HG02973 (cell line): ENCODE results near the gene NAALADL1.
A peak's percentile ranks its signal among the peaks of the same experiment; 100 is the strongest.
"Not testable (repeated sequence)": the region's sequence is repeated elsewhere in the genome, so short reads cannot be mapped to it uniquely, and the experiment has no call there.

Experiments used
- ATAC-seq: cut with Tn5 transposase; IDR thresholded peaks from one replicate; pipeline ENCODE4 v1.9.1; 2021; ENCODE audit warnings: moderate library complexity; ENCODE audit not compliant: unreplicated experiment

Gene NAALADL1

DNA sequence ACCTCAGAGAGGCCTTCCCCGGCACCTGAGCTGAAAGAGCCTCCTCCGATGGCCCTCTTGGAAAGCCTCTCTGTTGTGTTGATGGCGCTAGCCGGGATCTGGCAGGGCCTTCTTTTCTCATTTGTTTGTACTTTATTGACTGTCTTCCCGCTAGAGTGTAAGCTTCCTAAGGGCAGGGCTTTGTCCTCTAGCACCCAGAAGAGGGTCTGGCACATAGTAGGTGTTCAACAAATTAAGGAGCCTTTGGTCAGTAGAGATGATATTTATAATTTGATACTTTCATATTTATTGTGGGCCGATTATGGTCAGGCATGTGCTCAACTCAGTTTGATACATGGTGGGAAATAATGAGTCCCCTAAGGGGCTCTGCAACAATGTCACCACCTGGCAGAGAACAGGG, 40.4 kb downstream of the NAALADL1 start:
- no peak for ATAC-seq

DNA sequence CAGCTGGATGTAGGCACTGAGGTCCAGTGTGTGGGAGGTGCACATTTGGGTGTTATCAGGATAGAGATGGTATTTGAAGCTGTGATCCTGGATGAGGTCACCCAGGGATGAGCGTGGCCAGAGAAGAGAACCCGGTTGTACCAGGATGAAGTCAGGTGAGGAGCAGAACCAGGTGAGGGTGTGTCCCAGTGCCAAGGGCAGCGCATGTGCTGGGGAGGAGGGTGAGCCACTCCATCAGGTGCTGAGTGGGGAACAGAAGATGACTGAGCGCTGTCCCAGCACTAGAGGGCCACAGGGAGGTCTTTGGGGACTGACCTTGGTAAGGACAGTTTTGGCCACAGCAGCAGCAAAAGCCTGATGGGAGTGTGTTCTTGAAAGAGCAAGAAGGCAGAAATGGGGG, 41.6 kb downstream of the NAALADL1 start:
- ATAC-seq, result no peak

DNA sequence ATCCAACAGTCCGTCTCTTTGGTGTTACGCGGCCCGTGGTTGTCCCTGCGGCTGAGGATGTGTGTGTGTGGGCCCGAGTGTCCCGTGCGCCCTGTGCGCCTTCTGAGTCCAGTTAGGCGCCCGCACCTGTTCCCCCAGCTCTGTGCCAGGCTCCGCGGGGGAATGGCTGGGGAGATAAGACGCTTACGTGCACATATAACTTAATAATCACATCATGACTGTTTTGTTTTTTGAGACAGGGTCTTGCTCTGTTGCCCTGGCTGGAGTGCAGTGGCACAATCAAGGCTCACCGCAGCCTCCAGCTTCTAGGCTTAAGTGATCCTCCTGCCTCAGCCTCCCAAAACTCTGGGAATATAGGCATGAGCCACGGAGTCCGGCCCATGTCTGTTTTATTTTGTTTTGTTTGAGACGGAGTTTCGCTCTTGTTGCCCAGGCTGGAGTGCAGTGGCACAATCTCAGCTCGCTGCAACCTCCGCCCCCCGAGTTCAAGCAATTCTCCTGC, 43.6 kb downstream of the NAALADL1 start:
- no peak for ATAC-seq

DNA sequence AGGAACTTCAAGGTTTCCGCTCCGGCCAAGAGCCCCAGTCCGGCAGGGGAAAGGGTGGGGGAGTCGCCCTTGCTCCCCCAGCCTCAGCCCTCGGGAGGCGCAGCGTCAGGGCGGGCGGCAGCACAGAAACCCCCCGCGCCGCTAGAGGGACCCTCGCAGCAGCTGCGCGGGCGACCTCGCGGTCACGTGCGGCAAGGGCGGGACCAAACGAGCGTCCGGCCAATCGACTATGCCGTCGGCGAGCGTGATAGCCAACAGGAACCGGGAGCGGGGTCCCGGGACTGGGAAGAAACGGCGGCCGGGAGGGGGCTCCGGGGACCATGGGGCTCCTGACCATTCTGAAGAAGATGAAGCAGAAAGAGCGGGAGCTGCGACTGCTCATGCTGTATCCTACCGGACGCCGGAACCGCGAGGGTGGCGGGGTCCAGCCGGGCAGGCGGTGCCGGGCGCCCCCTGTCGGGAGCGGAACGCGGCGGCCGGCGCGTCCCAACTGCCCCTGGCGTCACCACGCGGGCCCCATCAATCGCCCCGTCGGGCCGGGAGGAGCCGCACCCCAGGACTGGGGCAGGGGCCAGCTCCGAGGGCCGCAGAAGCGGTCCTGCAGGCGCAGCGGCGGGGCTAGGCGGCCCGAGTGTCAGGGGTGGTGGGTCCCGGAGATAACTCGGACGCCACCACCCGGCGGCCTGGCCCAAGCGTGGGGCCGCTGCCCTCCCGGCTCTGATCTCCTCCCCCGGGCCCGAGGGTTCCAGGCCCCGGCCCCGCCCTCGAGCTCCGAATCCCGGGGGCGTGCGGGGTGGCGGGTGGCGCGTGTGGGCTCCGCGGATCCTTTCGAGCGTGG, 44.2 kb downstream of the NAALADL1 start, which contains the start of gene ARL2:
TSS of gene ARL2 (plus strand) at position 273 of the 838 bp plus-strand sequence. CDS start at position 321, 48 bp downstream.
- peak; percentile 60 for ATAC-seq

DNA sequence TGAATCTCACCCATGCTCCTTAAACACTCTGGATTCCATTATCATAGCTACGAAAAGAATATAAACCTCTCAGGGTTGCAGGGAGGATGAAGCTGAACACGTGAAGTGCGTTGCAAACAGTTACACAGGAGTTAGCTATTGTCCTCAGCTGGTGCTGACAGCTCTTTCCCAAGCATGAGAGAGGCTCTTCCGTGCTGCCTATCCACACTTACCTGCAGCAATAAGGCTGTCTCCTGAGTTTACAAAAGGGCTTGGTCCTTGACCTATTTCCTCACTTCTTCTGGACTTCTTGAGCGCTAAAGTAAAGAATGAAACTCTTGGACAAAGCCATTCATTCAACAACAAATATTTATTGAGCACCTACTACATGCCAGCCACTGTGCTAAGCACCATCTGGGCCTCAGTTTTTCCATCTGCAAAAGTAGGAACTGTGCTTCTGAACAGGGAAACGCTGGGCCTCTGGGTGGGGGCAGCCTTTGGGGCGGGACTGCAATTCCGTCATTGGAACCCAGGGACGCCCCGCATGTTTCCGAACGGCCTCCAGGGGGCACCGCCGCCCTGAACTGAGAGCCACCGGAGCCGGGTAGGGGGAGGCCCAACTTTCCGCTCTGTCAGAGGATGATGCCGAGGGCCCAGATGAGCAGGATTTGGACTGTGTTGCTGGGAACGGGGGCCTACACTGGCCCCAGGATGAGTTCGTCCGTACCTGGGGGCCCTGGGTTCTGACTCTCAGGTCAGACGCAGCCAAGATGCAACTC, 45.0 kb downstream of the NAALADL1 start:
- peak; percentile 70 for ATAC-seq

DNA sequence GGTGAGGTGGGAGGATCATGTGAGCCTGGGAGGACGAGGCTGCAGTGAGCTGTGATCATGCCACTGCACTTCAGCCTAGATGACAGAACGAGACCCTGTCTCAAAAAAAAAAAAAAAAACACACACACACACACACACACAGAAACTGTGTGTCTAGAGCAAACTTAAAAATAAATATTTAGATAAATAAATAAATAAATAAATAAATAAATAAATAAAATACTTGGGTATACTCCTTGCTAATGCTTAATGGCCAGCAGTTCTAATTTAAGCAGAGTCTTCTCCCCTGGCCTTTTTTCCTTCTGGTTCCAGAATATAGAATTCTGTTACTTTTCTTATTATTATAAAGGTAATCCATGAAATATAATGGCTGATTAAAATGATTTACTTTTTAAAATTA, 49.5 kb downstream of the NAALADL1 start:
- ATAC-seq, result no peak

DNA sequence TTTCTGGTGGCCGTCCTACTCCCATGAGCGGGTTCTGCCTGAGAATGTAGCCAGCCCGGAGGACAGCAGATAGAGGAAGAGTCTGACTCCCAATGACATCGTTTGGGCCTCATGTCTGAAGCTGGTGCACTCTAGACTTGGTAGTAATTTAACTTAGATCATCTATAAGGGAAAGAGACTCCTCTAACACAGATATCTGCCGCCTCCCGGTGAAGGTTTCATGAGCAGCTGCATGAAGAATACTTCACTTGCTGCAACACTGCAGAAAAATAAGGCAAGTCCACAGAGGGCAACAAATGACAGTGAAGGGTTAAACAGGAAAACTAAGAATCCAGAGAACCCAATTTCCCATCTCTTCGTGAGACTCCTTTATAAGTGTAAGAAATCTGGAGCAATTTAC, 50.3 kb downstream of the NAALADL1 start:
- ATAC-seq, result no peak

DNA sequence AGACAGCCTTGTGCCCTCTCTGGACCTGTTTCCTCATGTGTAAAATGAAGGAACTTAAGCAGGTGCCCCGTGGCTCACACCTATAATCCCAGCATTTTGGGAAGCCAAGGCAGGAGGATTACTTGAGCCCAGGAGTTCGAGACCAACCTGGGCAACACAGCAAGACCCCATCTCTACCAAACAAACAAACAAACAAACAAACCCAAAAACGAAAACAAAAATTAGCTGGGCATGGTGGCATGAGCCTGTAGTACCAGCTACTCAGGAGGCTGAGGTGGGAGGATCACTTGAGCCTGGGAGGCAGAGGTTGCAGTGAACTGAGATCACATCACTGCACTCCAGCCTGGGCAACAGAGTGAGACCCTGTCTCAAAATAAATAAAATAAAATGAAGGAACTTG, 54.4 kb downstream of the NAALADL1 start:
- ATAC-seq, result not testable (repeated sequence)

DNA sequence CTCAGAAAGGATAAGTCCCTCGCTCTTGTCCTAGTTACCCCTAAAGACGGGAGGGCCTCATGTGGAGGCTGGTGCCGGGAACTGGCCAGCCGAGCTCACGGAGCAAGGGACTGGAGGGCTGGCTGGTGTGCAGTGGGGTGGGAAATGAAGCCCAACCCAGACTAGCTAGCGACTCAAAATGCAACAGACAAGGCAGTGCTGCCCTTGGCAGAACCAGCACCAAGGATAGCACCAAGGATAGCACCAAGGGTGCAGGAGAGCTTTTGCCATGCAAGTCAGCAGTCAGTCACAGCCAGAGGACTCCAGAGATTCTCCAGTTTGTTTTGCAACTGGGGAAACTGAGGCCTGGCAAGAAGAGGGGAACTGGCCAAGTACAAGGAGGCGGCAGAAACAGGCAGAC, 55.1 kb downstream of the NAALADL1 start:
- ATAC-seq, result no peak

DNA sequence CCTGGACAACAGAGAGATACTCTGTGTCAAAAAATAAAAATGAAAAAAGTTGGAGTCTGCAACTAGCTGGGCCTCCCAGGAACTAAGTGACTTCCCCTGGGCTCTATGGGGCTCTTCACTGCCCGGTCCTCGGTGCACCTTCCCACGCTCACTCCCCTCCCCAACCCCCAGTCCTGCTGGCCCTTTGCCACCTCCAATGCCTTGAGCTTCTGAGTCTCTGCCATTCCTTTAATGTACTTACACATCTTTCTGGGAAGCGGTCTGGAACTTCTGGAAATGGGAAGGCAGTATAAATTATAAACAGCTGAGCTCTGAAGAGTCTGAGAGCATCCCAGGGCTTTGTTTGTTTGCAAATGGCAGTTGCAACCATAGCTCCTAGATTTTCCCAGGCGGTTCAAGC, 55.6 kb downstream of the NAALADL1 start:
- ATAC-seq, result no peak

DNA sequence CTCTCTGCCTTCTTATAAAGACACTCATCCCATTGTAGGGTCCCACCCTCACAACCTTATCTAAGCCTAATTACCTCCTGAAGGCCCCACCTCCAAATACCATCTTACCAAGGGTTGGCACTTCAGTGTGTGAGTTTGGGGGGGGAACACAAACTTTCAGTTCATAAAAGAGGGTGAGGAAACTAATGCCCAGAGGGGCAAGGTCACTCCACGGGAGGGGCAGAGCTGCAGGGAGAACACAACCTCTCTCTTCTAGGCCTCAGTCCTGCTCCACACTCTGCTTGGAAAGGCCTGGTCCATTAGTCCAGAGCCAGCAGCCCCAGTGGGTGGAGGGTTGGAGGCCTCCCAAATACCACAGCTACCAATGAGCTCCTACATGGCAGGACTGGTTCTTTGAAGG, 58.9 kb downstream of the NAALADL1 start:
- no peak for ATAC-seq

DNA sequence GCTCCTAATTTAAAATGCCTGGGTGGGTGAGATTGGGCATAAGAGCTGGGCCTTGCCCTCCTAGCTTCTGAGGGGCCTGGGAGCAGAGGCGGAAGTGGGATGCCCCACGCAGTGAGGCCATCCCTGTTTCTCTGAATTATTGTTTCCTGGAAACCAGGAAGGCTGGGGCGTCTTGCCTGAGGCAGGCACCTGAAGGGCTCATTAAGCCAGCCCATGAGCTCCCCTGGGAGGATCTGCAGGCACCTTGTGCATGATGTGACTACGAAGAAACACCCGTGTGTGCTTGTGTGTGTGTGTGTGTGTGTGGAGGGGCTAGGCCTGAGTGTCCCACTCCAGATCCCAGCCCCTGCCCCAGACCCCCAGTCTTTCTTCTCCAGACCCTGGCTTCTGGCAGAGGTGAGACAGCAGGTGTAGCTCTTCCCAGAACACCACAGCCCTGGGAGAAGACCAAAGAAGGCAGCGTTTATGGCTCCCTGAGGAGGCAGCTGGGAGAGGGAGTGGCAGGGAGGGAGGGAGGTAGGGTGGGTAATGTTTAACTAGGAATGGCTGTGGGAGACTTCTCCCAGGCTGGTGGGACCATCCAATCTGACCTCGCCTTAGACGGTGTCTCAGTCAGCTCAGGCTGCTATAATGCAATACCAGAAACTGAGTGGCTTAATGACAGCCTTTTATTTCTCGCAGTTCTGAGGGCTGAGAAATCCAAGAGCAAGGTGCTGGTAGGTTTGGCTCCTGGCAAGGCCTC, 59.5 kb downstream of the NAALADL1 start:
- ATAC-seq, result no peak

DNA sequence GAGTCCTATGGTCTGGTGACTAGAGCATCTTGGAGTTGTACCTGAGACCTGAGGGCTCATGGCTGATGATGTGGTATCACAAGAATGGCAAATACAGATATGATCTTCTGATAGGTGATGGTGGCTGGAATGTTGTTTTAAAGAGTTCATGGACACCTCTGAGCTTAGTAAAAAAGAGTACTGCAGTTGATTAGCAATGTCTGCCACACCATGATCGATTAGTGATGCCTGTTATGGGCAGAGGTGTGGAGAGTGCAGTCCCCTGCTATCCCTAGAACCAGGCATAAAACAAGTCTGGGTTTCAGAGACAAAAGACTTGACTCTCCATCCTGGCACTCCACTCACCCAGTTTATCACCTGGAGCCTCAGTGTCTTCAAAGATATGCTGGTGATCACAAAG, 60.2 kb downstream of the NAALADL1 start:
- no peak for ATAC-seq

DNA sequence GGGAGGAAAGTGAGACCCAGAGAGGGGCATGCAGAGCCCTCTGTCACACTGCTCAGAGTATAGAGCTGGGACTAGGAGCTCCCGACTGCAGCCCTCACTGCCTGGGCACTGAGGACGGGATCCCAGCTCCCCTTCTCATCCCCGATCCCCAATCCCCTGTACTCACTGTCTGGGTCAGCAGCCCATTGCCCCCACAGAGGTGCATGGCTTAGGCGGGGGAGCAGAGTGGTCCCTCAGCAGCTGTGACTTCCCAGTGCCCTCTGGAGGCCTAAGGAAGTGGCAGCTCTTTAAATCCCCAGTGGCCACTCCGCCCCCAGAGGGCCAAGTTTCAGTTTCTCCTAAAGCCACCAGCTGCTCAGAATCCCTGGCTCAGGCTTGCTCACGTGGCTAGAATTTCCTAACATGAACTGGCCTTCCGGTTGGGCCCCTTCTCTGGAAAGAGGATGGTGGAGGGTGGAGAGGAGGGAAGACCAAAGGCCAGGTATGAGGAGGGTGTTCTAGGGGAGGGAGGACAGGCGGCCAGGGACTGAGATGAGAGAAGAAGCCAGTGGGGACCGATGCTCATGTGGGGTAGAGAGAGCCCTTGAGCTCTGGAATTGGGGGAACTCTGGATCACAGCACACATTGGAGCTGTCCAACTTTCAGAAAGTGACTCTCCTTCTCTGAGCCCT, 61.5 kb downstream of the NAALADL1 start, which contains the start of gene BATF2:
TSS of gene BATF2 (minus strand) at position 262 of the 671 bp plus-strand sequence. CDS start at position 205, 57 bp downstream.
- ATAC-seq, result no peak

DNA sequence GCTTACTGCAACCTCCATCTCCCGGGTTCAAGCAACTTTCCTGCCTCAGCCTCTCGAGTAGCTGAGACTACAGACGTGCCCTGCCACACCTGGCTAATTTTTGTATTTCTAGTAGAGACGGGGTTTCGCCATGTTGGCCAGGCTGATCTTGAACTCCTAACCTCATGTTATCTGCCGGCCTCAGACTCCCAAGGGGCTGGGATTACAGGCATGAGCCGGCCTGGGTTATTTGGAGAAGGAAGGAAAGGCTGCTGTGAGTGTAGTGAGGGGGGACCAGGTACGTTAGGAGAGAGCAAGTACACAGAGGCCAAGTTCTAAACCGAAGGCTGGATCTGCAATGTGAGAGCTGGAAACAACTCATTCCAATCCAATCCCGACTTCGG, 62.0 kb downstream of the NAALADL1 start:
- ATAC-seq, result no peak
